ENCODE data around the gene CDHR3.

DNA sequence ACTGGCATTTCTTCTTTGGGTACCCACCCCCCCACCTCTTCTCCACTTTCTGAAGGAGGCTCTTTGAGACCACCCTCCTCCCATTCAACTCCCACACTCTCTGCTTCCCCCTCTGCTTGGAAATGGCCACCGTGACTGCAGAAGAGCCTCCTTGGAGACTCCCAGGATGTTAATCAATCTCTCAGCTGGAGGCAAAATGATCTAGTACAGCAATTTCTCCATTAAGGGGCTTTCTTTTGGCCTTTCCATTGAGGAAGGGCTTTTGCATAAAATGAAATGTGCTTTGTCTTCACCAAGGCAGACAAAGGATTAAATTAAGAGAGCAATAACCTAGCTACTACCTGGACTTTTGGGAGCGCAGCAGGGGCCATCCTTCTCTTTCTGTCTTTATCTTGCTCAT is 26.1 kb downstream of the CDHR3 start:
- no peak for TF ChIP-seq SIN3A (IDR thresholded peaks at IDR 0.05; ENCODE audit: borderline replicate concordance, insufficient read depth, low read depth, low read length)
- TF ChIP-seq, protein P1, sequence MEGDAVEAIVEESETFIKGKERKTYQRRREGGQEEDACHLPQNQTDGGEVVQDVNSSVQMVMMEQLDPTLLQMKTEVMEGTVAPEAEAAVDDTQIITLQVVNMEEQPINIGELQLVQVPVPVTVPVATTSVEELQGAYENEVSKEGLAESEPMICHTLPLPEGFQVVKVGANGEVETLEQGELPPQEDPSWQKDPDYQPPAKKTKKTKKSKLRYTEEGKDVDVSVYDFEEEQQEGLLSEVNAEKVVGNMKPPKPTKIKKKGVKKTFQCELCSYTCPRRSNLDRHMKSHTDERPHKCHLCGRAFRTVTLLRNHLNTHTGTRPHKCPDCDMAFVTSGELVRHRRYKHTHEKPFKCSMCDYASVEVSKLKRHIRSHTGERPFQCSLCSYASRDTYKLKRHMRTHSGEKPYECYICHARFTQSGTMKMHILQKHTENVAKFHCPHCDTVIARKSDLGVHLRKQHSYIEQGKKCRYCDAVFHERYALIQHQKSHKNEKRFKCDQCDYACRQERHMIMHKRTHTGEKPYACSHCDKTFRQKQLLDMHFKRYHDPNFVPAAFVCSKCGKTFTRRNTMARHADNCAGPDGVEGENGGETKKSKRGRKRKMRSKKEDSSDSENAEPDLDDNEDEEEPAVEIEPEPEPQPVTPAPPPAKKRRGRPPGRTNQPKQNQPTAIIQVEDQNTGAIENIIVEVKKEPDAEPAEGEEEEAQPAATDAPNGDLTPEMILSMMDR (IDR thresholded peaks at IDR 0.05), result no peak

Data from Panc1 (cell line).